Activated T-cell treated with anti-CD3 and anti-CD28 coated beads, Interleukin-2, amount 50 U/mL, for 24 hours (primary cell): Measurements from ENCODE around the gene TRIM17.
"Not testable (repeated sequence)": the region's sequence is repeated elsewhere in the genome, so short reads cannot be mapped to it uniquely, and the experiment has no call there.

Experiments used
- DNase-seq: peaks from one replicate; pipeline ENCODE4 v3.0.0-alpha.2; 2020
- H3K27ac Mint-ChIP-seq: 2 replicates; pipeline ENCODE4 v1.8.0; 2020; ENCODE audit warnings: mild to moderate bottlenecking, mixed read lengths
- H3K27me3 Mint-ChIP-seq: 2 replicates; pipeline ENCODE4 v1.8.0; 2020; ENCODE audit warnings: mixed read lengths
- H3K36me3 Mint-ChIP-seq: 2 replicates; pipeline ENCODE4 v1.8.0; 2020; ENCODE audit warnings: low read depth, mixed read lengths
- H3K4me1 Mint-ChIP-seq: 2 replicates; pipeline ENCODE4 v1.8.0; 2020; ENCODE audit warnings: low read depth, mixed read lengths
- H3K4me3 Mint-ChIP-seq: 2 replicates; pipeline ENCODE4 v1.8.0; 2020; ENCODE audit warnings: mild to moderate bottlenecking, moderate library complexity, mixed read lengths
- H3K9me3 Mint-ChIP-seq: 2 replicates; pipeline ENCODE4 v1.8.0; 2020; ENCODE audit warnings: mixed read lengths

Gene TRIM17

DNA sequence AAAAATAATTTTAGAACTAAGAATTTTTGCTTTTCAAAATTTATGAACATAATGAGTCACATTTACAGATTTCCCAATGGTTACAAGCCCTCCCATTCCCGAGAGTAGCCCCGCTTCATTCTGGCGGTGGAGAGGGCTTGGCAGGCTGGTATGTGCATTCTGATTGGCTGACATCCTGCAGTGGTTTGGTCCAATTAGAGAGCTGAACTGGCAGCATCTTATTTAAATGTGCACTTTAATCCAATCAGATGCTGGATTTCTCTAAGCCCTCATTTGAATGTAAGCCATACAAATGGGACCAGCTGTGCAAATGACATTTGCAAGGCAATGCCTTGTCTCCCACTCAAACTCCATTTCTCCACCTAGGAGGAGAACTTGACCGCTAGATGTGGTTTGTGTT, 18.0 kb upstream of the TRIM17 start:
- no peak for DNase-seq
- Mint-ChIP-seq H3K9me3 (no peaks in the 10 kb centered on the region), H3K36me3 (no peaks in the 10 kb centered on the region), H3K4me1 (no peaks in the 10 kb centered on the region), H3K27ac (no peak overlapping the region), H3K4me3 (no peak overlapping the region), H3K27me3 (peaks cover 47% of the 10 kb centered on the region)

DNA sequence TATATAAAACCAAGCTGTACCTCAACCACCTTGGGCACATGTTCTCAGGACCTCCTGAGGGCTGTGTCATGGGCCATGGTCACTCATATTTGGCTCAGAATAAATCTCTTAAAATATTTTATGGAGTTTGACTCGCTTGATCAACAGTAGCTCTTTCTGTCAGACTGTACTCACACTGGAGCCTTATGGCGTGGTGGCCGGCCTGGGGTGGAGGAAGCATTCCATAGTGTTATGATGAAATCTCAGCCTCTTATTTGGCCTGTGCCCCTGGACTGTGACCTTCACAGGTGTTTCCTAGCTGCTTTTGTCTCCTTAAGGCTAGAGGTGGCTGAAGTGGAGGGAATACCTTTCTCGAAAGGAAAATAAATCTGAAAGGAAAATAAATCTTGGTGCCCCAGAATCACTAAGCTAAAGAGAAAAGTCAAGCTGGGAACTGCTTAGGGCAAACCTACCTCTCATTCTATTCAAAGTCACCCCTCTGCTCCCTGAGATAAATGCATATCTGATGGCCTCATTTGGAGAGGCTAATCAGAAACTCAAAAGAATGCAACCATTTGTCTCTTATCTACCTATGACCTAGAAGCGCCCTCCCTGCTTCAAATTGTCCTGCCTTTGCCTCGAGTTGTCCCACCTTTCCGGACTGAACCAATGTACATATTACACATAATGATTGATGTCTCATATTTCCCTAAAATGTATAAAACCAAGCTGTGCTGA, 16.8 kb upstream of the TRIM17 start:
- H3K9me3 Mint-ChIP-seq, H3K4me1 Mint-ChIP-seq, H3K4me3 Mint-ChIP-seq, DNase-seq, H3K36me3 Mint-ChIP-seq, H3K27ac Mint-ChIP-seq: not testable (repeated sequence)
- peaks cover 51% of the 10 kb centered on the region for H3K27me3 Mint-ChIP-seq

DNA sequence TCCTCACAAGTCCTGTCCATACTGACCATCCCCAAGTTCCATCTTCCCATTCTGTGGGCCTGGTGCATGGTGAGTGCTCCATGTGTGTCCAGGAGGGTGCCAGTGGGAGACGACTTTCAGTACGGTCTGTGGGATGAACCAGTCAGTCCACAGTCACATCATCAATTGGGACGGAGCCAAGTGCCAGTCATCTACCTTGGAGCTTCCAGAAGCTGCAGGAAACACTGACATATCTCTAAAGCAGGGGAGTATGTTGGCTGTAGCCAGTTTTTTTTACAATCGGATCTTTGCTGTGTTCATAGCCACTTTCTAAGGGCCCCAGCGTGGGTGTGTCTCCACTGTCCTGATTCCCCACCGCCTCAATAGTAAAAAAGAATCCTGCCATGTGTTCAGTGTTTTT, 13.6 kb upstream of the TRIM17 start:
- H3K9me3 Mint-ChIP-seq: no peaks in the 10 kb centered on the region
- peaks cover 42% of the 10 kb centered on the region for H3K27me3 Mint-ChIP-seq
- no peaks in the 10 kb centered on the region for H3K4me1 Mint-ChIP-seq
- H3K36me3 Mint-ChIP-seq: no peaks in the 10 kb centered on the region
- H3K27ac Mint-ChIP-seq: no peak overlapping the region
- no peak overlapping the region for H3K4me3 Mint-ChIP-seq
- DNase-seq: no peak

DNA sequence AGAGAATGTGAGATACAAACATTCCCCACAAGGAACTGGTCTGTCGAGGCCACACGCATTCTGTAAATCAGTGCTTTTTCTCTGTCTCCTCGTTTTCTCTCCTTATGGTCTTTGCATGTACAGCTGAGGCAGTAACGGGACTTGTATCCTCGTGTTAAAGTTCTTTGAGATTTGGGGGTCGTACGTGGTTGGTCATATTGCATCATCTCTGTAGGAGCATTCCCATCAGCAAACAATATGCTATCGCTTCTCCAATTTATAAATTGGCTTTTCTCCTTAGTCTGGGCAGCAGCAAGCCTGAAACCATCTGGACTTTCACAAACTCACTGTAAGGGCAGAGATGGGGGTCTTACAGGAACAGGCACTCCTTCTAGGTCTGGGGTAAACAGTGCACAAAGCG, 13.0 kb upstream of the TRIM17 start:
- H3K36me3 Mint-ChIP-seq: no peaks in the 10 kb centered on the region
- no peak overlapping the region for H3K4me3 Mint-ChIP-seq
- H3K4me1 Mint-ChIP-seq: no peaks in the 10 kb centered on the region
- no peak overlapping the region for H3K27ac Mint-ChIP-seq
- no peaks in the 10 kb centered on the region for H3K9me3 Mint-ChIP-seq
- H3K27me3 Mint-ChIP-seq: peaks cover 38% of the 10 kb centered on the region
- no peak for DNase-seq

DNA sequence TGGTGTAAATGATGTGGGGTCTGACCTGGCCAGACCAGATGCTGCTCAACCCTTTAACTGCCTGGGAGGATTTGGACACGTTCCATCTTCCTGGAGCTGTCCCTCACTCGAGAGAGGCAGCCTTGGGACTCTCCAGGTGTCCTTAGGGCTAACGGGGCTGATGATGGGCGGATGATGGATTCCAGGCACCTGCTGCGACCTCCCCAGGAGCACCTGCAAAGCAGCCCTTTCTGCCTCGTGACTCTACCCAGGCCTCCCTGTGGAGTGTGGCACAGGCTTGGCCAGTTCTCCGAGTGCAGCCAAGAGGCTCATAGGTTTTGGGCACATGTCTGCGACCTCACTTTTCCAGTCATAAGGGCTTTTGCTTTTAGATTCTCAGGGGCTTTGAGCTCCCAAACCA, 12.3 kb upstream of the TRIM17 start:
- DNase-seq: no peak
- H3K27me3 Mint-ChIP-seq: peaks cover 32% of the 10 kb centered on the region
- H3K9me3 Mint-ChIP-seq: no peaks in the 10 kb centered on the region
- no peak overlapping the region for H3K27ac Mint-ChIP-seq
- H3K4me3 Mint-ChIP-seq: no peak overlapping the region
- no peaks in the 10 kb centered on the region for H3K4me1 Mint-ChIP-seq
- H3K36me3 Mint-ChIP-seq: no peaks in the 10 kb centered on the region

DNA sequence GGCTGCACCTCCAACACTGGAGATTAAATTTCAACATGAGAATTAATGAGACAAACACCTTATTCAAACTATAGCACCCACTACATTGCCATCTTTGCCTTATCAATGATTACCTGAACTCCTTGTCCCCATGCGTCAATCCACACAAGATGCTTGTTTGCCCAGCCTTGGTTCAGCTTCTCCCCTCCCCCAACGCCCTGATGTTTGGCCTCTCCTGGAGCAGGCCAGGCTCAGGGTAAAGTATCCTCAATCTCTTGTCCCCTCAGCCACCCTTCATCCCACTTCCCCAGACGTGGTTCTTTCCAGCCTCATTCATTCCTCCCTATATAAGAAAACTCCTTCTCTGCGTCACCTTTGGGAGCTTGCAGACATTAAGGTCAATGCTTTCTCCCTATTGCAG, 11.8 kb upstream of the TRIM17 start:
- Mint-ChIP-seq H3K36me3 (no peaks in the 10 kb centered on the region), H3K4me3 (no peak overlapping the region), H3K9me3 (no peaks in the 10 kb centered on the region), H3K27ac (no peak overlapping the region), H3K27me3 (peaks cover 26% of the 10 kb centered on the region), H3K4me1 (no peaks in the 10 kb centered on the region)
- DNase-seq: no peak

DNA sequence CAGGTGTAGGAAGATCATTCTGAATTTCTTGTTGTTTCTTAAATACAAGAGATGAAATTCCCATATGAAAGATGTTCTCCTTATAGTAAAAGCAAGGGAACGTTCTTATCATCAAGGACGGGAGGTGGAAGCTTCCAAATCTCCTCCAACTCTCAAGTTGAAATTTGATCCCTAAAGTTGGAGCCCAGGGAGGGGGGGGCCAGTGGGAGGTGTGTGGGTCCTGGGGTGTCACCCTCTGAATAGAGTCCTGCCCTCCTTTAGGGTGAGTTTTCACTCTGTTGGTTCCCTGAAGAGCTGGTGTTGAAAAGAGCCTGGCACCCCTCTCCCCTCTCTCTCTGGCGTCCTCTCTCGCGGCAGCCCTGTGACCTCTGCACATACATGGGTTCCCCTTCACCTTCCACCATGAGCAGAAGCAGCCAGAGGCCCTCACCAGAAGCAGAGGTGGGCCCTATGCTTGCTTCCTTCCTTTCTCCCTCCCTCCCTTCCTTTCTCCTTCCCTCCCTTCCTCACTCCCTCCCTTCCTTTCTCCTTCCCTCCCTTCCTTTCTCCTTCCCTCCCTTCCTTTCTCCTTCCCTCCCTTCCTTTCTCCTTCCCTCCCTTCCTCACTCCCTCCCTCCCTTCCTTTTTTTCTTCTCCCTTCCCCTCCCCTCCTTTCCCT, 10.0 kb upstream of the TRIM17 start:
- Mint-ChIP-seq H3K36me3 (no peaks in the 10 kb centered on the region), H3K27ac (no peak overlapping the region), H3K27me3 (peaks cover 22% of the 10 kb centered on the region), H3K4me1 (no peaks in the 10 kb centered on the region), H3K9me3 (no peaks in the 10 kb centered on the region), H3K4me3 (no peak overlapping the region)
- DNase-seq: no peak

DNA sequence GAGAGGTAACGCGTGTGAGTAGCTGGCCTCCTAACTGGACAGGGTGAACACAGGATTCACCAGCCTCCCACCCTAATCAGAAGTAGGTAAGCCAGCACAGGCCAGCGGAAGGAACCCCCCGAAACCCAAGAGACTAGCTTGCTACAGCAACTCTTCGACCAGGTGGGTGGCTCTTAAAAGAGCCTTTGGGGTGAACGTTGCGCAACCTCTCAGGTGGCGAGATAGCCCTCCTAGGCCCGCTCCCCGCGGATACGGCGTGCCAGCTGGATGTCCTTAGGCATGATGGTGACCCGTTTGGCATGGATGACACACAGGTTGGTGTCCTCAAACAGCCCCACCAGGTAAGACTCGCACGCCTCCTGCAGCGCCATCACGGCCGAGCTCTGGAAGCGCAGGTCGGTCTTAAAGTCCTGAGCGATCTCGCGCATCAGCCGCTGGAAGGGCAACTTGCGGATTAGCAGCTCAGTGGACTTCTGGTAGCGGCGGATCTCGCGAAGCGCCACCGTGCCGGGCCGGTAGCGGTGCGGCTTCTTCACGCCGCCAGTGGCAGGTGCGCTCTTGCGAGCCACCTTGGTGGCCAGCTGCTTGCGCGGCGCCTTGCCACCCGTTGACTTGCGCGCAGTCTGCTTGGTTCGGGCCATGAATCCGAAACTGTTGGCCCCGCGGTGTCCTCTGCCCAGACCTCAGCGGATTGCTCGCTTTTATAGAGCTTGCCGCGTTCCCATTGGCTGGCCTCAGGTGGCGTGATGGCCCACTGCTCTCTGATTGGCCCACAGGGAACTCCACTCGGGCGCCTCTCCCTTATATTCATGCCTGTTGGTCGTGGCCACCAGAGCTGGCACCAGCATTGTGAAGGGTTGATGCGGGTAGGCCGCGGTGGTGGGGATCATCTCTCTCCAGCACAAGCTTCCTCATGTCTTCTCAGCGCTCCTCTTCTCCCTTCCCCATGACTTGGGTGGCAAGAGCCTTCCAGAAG, 8.3 kb upstream of the TRIM17 start:
- no peaks in the 10 kb centered on the region for H3K9me3 Mint-ChIP-seq
- H3K27me3 Mint-ChIP-seq: peaks cover 15% of the 10 kb centered on the region

DNA sequence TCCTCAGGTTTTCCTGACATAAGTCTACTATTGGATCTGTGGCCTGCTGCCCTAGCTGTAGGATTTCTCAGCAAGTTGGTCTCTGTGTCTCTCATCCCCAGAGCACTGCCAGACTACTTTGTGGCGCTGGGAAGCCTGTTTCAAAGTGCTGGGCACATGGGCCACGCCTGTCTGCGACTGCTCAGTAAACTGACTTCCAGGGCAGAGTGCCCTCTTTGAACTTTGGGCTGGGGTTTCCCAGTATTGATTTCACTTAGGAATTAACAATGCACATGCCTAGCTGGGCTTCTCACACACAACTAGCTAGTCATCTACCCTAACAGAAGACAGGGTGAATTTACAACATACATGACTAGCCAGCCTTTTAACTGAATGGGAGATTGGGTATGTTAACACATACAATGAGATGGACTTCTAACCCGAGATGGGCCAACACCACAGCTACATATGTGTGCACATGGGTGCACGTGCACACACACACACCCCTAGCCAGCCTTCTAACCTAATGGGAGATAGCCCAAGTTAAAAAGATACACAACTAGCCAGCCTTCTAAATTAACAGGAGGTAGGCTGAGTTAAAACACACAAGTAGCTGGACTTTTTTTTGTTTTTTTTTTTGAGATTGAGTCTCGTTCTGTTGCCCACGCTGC, 6.9 kb upstream of the TRIM17 start:
- no peaks in the 10 kb centered on the region for H3K4me1 Mint-ChIP-seq
- peaks cover 3% of the 10 kb centered on the region for H3K27me3 Mint-ChIP-seq
- no peaks in the 10 kb centered on the region for H3K36me3 Mint-ChIP-seq
- no peak overlapping the region for H3K27ac Mint-ChIP-seq
- H3K4me3 Mint-ChIP-seq: no peak overlapping the region
- no peak for DNase-seq
- no peaks in the 10 kb centered on the region for H3K9me3 Mint-ChIP-seq

More for the DNA sequence above, 8.3 kb upstream of the TRIM17 start:
- no peak for DNase-seq
- Mint-ChIP-seq H3K4me1 (no peaks in the 10 kb centered on the region), H3K27ac (no peak overlapping the region), H3K36me3 (no peaks in the 10 kb centered on the region), H3K4me3 (no peak overlapping the region)

DNA sequence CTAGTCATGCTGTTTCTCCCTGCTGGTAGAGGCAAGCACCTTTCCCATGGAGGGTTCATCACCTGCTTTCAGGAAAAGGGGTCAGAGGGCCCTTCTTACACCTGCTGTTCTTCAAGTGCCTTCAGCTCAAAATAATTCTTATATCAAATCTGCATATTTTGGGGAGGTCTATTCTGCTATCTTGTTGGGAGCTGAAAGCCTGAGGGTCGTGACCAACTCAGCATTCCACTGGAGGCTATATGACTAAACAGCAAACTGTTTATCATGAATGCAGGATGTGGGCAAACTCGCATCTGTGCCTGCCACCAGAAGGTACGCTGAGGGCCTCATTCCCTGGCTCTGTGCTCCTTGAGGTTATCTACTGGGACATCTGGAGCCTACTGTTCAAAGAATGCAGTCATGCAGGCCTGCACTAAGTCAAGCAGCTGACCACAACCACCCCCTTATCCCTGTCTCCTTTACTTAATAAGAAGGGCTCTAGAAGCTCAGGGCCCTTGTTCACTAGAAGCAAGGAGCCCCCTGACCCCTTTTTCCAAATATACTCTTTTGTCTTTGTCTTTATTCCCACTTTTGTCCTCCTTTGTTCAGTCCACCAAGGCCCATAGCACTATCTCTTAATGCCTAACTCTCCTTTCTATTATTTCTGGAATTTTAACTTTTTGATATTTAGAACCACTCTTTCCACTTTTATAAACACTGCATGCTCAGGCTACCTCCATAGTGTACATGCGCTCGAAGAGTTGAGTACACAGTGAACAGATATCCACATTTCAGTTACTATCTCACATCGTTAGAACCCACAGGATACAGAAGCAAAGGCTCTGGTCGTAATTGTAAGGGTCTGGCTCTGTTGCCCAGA, 4.5 kb upstream of the TRIM17 start:
- no peak overlapping the region for H3K4me3 Mint-ChIP-seq
- no peaks in the 10 kb centered on the region for H3K9me3 Mint-ChIP-seq
- H3K27ac Mint-ChIP-seq: no peak overlapping the region
- peaks cover 3% of the 10 kb centered on the region for H3K27me3 Mint-ChIP-seq
- H3K36me3 Mint-ChIP-seq: no peaks in the 10 kb centered on the region
- peaks cover 11% of the 10 kb centered on the region for H3K4me1 Mint-ChIP-seq
- no peak for DNase-seq

DNA sequence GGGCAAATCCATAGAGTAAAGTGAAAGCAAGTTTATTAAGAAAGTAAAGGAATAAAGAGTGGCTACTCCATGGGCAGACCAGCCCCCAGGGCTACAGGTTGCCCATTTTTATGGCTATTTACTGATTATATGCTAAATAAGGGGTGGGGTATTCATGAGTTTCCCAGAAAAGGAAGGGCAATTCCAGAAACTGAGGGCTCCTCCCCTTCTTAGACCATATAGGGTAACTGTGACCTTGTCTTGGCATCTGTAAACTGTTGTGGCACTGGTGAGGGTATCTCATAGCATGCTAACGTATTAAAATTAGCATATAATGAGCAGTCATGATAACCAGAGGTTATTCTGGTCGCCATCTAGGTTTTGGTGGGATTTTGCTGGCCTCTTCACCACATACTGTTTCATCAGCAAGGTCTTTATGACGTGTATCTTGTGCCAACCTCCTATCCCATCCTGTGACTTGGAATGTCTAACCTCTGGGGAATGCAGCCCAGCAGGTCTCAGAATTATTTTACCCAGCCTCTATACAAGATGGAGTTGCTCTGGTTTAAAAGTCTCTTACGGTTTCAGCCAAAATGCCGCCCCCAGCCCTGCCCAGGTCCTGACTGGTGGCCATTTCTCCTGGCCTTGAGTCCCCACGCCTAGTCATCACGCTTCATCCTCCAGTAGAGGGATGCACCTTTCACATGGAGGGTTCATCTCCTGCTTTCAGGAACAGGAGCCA, 982 bp upstream of the TRIM17 start:
- peaks cover 10% of the 10 kb centered on the region for H3K27me3 Mint-ChIP-seq
- H3K9me3 Mint-ChIP-seq: no peaks in the 10 kb centered on the region
- peak overlapping the region; percentile 27 for H3K4me3 Mint-ChIP-seq
- DNase-seq: no peak
- no peak overlapping the region for H3K27ac Mint-ChIP-seq
- no peaks in the 10 kb centered on the region for H3K36me3 Mint-ChIP-seq
- peaks cover 19% of the 10 kb centered on the region for H3K4me1 Mint-ChIP-seq

DNA sequence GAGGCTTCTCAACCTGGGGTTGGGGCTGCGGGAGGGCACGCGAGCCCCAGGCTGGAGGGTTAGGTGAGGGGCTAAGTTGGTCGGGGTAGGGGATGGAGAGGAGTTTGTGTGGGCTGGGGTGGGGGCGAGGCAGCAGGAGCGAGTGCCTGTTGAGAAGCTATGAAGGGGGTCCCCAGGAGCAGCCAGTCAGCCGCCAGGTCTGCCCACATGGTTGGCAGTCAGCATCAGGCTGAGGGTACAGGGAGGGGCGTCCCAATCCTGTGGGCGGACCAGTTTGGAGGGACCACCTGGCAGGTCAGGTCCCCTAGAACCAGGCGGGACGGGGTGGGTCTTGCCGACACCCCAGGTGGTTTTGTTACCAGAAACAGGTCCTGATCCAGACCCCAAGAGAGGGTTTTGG, 400 bp upstream of the TRIM17 start:
- Mint-ChIP-seq H3K4me3 (peak overlapping the region; percentile 27), H3K4me1 (peaks cover 19% of the 10 kb centered on the region), H3K27ac (peak overlapping the region; percentile 18), H3K9me3 (no peaks in the 10 kb centered on the region), H3K36me3 (no peaks in the 10 kb centered on the region), H3K27me3 (peaks cover 10% of the 10 kb centered on the region)
- no peak for DNase-seq

DNA sequence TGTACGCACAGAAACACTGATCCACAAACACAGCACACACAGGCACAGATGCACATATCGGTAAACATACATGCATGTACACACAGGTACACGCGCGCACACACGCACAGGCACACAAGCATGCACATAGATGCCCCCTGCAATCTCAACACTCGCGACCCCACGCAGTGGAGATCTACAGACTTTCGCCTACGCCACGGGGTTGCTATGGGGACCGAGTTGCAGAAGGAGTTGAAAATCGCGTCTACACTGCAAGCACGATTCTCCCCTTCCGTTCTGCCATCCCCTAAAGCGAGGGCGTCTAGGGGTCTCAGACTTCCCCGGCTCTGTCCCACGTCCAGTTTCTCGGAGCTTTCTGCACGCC, 826 bp downstream of the TRIM17 start:
- no peaks in the 10 kb centered on the region for H3K36me3 Mint-ChIP-seq
- peak overlapping the region; percentile 70 for H3K27ac Mint-ChIP-seq

More for the DNA sequence above, 826 bp downstream of the TRIM17 start:
- Mint-ChIP-seq H3K4me1 (peaks cover 19% of the 10 kb centered on the region), H3K9me3 (no peaks in the 10 kb centered on the region), H3K27me3 (peaks cover 10% of the 10 kb centered on the region), H3K4me3 (peak overlapping the region; percentile 75)
- no peak for DNase-seq
